OCI-LY1 (cell line): ENCODE measurements around the gene GNG13.

Source experiments
- EZH2 ChIP-seq: fragments of 200-600 bp; sonication (generic), shearing (Covaris generic); IDR thresholded peaks from 2 replicates; pipeline ENCODE4 v1.8.0; 2017; ENCODE audit warnings: borderline replicate concordance, mixed run types, mild to moderate bottlenecking, antibody characterized with exemption, low read length, moderate library complexity, mixed read lengths
- TF ChIP-seq, protein P1 (sequence below): fragments of 200-600 bp; sonication (generic), shearing (Covaris generic); IDR thresholded peaks from 2 replicates; pipeline ENCODE4 v1.5.1; 2017; ENCODE audit warnings: mild to moderate bottlenecking, antibody characterized with exemption, low read length, moderate library complexity, mixed read lengths

DNA sequence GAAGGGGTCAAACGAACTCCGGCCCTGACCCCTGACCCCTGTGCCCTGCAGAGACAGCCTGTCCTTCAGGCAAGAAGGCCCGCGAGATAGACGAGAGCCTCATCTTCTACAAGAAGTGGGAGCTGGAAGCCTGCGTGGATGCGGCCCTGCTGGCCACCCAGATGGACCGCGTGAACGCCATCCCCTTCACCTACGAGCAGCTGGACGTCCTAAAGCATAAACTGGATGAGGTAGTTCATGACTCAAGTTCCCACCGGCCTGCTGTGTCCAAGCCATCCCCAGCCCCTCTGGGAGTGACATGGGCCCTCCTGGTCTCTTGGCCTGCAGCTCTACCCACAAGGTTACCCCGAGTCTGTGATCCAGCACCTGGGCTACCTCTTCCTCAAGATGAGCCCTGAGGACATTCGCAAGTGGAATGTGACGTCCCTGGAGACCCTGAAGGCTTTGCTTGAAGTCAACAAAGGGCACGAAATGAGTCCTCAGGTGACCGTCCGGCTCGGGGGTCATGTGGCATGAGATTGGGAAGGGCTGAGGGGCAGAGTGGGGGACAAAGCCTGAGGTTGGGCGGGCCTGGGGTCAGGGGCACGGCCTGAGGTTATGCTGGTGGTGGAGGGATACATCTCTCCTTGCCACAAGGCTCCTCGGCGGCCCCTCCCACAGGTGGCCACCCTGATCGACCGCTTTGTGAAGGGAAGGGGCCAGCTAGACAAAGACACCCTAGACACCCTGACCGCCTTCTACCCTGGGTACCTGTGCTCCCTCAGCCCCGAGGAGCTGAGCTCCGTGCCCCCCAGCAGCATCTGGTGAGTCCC is 34.3 kb downstream of the GNG13 start:
- TF ChIP-seq, protein P1, sequence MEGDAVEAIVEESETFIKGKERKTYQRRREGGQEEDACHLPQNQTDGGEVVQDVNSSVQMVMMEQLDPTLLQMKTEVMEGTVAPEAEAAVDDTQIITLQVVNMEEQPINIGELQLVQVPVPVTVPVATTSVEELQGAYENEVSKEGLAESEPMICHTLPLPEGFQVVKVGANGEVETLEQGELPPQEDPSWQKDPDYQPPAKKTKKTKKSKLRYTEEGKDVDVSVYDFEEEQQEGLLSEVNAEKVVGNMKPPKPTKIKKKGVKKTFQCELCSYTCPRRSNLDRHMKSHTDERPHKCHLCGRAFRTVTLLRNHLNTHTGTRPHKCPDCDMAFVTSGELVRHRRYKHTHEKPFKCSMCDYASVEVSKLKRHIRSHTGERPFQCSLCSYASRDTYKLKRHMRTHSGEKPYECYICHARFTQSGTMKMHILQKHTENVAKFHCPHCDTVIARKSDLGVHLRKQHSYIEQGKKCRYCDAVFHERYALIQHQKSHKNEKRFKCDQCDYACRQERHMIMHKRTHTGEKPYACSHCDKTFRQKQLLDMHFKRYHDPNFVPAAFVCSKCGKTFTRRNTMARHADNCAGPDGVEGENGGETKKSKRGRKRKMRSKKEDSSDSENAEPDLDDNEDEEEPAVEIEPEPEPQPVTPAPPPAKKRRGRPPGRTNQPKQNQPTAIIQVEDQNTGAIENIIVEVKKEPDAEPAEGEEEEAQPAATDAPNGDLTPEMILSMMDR = no peak
- no peak for TF ChIP-seq EZH2
